ENCODE results near the gene ATG16L1.
"Not testable (repeated sequence)": the region's sequence is repeated elsewhere in the genome, so short reads cannot be mapped to it uniquely, and the experiment has no call there.

Gene ATG16L1

GRCh38 chr2:233297076-233297475, 45.6 kb downstream of the ATG16L1 start:
- no peak for DNase-seq

- DNase-seq: no peak
Measured at GRCh38 chr2:233300401-233300800, 48.9 kb downstream of the ATG16L1 start.

GRCh38 chr2:233301248-233301647, 49.8 kb downstream of the ATG16L1 start:
- DNase-seq: no peak

- DNase-seq: peak; percentile 94
Measured at GRCh38 chr2:233301811-233302210, 50.3 kb downstream of the ATG16L1 start.

GRCh38 chr2:233303252-233303651, 51.8 kb downstream of the ATG16L1 start:
- DNase-seq: peak; percentile 28

GRCh38 chr2:233307565-233307964, 56.1 kb downstream of the ATG16L1 start, which contains the start of gene SAG:
SAG (plus strand) TSS chr2:233307816; CDS start chr2:233309190, 1,374 bp downstream.
- peak; percentile 85 for DNase-seq

GRCh38 chr2:233311241-233311926, 59.9 kb downstream of the ATG16L1 start:
- no peak for DNase-seq

- DNase-seq: no peak
Measured at GRCh38 chr2:233312874-233313273, 61.4 kb downstream of the ATG16L1 start.

GRCh38 chr2:233314180-233314925, 62.9 kb downstream of the ATG16L1 start:
- no peak for DNase-seq

- no peak for DNase-seq
Measured at GRCh38 chr2:233317196-233317943, 65.9 kb downstream of the ATG16L1 start.

- DNase-seq: no peak
Measured at GRCh38 chr2:233319256-233319655, 67.8 kb downstream of the ATG16L1 start.

- no peak for DNase-seq
Measured at GRCh38 chr2:233320470-233320869, 69.0 kb downstream of the ATG16L1 start.

GRCh38 chr2:233321166-233321565, 69.7 kb downstream of the ATG16L1 start:
- no peak for DNase-seq

- DNase-seq: peak; percentile 17
Measured at GRCh38 chr2:233323851-233324250, 72.4 kb downstream of the ATG16L1 start.

GRCh38 chr2:233325256-233325655, 73.8 kb downstream of the ATG16L1 start:
- DNase-seq: no peak

GRCh38 chr2:233325814-233326213, 74.3 kb downstream of the ATG16L1 start:
- no peak for DNase-seq

- DNase-seq: no peak
Measured at GRCh38 chr2:233326500-233326899, 75.0 kb downstream of the ATG16L1 start.

- no peak for DNase-seq
Measured at GRCh38 chr2:233328922-233329321, 77.4 kb downstream of the ATG16L1 start.

- DNase-seq: no peak
Measured at GRCh38 chr2:233329489-233330135, 78.1 kb downstream of the ATG16L1 start.

GRCh38 chr2:233331536-233331935, 80.1 kb downstream of the ATG16L1 start:
- DNase-seq: no peak

- no peak for DNase-seq
Measured at GRCh38 chr2:233332125-233332524, 80.7 kb downstream of the ATG16L1 start.

GRCh38 chr2:233334915-233335314, 83.4 kb downstream of the ATG16L1 start:
- no peak for DNase-seq

GRCh38 chr2:233336091-233336490, 84.6 kb downstream of the ATG16L1 start:
- not testable (repeated sequence) for DNase-seq

Measured in NCI-H82 (cell line).